Cerebellar nuclear complex (tissue), 1 donor: ENCODE results near the gene HS3ST3A1.
"Not testable (repeated sequence)": the region's sequence is repeated elsewhere in the genome, so short reads cannot be mapped to it uniquely, and the experiment has no call there.

Experiments used
- DNase-seq, 2 experiments: peaks; one replicate each; lab custom pipeline; 2025; lab: John Stamatoyannopoulos, UW

The HS3ST3A1 gene

GRCh38 chr17:13538841-13539411 is 62.8 kb downstream of the HS3ST3A1 start:
- no peak for DNase-seq

- DNase-seq, result no peak
Observed at GRCh38 chr17:13537871-13538643, 63.7 kb downstream of the HS3ST3A1 start.

GRCh38 chr17:13537167-13537731 is 64.5 kb downstream of the HS3ST3A1 start:
- no peak for DNase-seq

- DNase-seq, result no peak
Observed at GRCh38 chr17:13534946-13535345, 66.8 kb downstream of the HS3ST3A1 start.

DNA sequence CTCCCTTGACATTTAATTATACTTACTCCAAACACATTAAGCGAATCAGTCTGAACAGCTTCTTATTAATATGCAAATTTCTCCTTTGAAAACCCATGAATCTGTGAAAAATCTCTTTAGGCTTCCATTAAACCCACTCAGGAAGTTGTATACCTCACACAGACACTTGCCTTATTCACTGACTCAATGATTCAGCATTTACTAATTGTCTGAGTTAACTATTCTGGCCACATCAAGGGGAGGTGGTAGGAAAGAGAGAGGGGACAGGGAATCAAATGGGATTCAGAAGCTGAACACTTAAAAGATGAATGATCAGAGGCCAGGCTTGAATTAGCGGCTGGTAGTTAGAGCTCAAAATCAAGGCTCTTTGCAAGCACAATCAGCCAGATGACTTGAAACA is 70.0 kb downstream of the HS3ST3A1 start:
- no peak for DNase-seq

DNA sequence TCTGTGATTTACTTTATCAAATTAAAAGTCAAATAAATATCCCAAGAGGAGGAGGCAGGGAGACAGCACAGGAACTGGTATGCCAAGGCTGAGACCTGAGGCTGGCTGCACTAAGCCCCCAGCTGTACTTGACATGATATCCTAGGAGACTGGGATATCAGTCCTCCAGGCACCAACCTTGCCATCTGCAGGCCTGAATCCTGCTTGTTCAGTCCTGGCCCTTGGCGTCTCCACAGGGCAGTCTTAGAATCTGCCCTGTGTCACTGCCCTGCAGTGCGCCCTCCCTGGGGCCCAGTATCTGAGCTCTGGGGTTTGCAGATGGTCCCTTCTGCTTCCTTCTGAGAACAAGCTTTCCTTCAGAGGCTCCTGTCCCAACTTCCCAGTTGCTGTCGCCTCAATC is 75.9 kb downstream of the HS3ST3A1 start:
- DNase-seq, result no peak

DNA sequence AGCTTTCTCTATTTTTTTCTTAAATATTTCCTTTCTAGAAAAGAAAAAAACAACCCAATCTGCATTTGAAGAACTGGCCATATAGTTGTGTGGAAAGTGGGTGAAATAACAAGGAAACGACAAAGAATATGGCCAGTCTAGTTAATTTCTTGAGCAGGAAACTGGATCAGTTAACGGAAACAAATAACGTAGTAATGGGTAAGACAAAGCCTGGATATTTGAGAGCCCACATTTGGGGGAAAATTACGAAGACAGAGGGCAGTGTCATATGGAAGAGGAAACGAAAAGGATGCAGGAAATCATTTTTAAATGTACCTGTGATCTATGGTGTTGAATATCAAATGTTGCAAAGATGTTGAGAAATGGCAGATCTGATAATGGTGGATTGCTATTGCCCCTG is 78.6 kb downstream of the HS3ST3A1 start:
- DNase-seq, result no peak

GRCh38 chr17:13522749-13523148 is 79.0 kb downstream of the HS3ST3A1 start:
- no peak for DNase-seq

- DNase-seq, result no peak
Observed at GRCh38 chr17:13521784-13522183, 79.9 kb downstream of the HS3ST3A1 start.

GRCh38 chr17:13520899-13521572 is 80.7 kb downstream of the HS3ST3A1 start:
- DNase-seq, result no peak

- DNase-seq, result no peak
Observed at GRCh38 chr17:13518261-13519000, 83.3 kb downstream of the HS3ST3A1 start.

- DNase-seq, result no peak
Observed at GRCh38 chr17:13513039-13513405, 88.7 kb downstream of the HS3ST3A1 start.

- DNase-seq, result no peak
Observed at GRCh38 chr17:13510062-13510461, 91.7 kb downstream of the HS3ST3A1 start.

DNA sequence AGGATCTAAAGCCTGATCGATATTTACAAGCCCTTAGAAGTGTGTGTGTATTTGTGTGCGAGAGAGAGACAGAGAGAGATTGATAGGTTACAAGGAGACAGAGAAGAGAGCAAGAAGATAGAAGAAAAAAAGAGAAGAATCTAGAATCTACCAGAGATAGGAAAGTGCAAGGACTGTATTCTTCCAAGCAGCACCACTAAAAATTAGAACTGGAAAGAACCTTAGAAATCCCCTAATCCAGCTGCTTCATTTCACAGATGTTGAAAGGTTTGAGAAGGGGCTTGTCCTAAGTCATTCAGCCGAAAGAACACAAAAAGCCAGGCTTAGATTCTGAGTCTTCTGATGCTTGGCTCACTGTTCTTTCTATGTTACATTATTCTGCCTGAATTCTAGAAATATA is 92.2 kb downstream of the HS3ST3A1 start:
- no peak for DNase-seq

GRCh38 chr17:13508896-13509295 is 92.8 kb downstream of the HS3ST3A1 start:
- no peak for DNase-seq

GRCh38 chr17:13503526-13503925 is 98.2 kb downstream of the HS3ST3A1 start:
- DNase-seq, result no peak

DNA sequence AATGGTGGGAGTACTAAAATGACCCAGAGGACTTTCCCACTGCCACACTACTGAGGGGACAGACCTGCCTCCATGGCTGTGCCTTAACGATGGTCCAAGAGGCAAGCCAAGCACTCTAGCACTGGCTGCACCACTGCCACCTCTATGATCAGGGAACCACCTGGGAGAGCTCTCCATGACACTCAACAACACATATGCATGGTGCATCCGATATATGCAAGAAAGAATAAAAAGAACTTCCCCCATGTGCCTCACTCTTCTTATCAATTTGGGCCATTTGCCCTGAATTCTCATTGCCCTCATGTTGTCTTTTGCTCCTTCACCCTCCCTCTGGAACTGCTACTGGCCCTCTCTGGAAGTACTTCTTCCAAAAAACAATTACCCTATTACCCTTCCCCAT is 99.5 kb downstream of the HS3ST3A1 start:
- DNase-seq, result no peak

DNA sequence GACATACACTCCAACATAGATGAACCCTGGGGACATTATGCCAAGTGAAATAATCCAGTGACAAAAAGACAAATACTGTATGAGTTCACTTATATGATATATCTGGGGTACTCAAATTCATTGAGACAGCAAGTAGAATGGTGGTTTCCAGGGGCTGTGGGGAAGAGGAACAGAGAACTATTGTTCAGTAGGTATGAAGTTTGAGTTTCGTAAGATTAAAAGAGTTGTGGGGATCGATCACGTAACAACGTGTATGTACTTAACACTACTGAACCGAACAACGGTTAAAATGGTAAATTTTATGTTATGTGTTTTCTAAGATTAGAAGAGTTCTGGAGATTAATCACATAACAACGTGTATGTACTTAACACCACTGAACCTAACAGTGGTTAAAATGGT is 100.8 kb downstream of the HS3ST3A1 start:
- no peak for DNase-seq

DNA sequence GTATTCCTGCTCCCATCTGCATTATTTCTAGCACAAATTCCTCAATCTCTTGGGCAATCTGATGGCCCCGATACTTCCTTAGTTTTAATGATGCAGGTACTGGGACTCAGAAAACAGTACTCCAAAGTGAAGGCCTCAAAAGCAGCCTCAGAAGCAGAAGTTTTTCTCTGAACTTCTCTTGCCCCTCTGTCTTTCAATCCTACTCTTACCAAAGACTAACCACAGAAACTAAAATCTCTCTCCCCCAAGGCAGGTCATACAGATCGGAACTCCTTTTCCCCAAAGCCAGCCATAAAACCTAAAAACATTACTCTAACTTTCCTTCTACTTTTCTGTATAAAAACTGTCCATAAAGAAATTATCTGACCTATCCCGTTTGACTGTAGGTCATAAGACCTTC is 103.5 kb downstream of the HS3ST3A1 start:
- no peak for DNase-seq

DNA sequence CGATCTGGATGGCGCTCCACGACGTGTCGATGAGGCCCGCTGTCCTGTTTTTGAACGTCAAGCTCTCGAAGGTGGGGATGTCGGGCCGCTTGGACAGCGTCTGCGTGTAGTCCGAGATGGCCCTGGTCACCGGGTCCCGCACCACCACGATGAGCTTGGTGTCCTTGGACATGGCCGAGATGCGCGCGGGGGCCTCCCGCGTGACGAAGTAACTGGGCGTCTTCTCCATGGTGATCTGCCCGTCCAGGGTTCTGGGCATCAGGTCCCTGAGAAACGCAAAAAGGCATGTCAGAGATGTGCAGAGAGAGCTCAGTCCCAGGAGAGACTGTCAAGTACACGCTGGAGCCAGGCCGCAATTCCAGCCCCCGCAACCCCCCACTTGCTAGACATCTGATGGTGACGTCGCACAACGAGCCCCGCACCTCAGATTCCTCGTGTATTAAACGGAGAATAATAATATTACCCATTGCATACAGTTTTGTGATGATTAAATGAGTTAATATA is 105.1 kb downstream of the HS3ST3A1 start:
- not testable (repeated sequence) for DNase-seq

- DNase-seq, result no peak
Observed at GRCh38 chr17:13495423-13495822, 106.3 kb downstream of the HS3ST3A1 start.

DNA sequence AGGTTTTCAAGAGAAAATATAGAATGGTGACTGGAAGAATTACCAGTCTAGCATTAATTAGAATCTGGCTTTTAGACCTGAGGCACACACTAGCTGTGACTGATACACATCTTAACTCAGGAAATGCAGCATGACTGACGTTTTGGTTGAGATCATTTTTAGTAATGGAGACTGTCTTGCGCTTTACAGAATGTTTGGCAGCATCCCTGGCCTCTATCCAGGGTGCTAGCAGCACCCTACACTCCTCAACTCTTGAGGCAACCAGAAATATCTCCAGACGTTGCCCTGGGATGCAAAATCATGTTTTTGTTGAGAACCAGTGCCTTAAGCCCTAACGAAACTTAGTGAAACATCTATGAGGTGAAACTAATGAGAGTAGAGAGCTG is 109.0 kb downstream of the HS3ST3A1 start:
- DNase-seq, result no peak
